ENCODE results near the gene GABARAP. TPM values are rescaled to one million over a fixed set of nuclear protein-coding genes. Genes with fewer than 3 reads are reported as not detected.

GABARAP gene
- total and polyA plus RNA-seq, 2 of the 13 experiments (the other 11 are each of a cell fraction or from before 2014, with no cell fraction given) = 161 to 310 TPM

DNA sequence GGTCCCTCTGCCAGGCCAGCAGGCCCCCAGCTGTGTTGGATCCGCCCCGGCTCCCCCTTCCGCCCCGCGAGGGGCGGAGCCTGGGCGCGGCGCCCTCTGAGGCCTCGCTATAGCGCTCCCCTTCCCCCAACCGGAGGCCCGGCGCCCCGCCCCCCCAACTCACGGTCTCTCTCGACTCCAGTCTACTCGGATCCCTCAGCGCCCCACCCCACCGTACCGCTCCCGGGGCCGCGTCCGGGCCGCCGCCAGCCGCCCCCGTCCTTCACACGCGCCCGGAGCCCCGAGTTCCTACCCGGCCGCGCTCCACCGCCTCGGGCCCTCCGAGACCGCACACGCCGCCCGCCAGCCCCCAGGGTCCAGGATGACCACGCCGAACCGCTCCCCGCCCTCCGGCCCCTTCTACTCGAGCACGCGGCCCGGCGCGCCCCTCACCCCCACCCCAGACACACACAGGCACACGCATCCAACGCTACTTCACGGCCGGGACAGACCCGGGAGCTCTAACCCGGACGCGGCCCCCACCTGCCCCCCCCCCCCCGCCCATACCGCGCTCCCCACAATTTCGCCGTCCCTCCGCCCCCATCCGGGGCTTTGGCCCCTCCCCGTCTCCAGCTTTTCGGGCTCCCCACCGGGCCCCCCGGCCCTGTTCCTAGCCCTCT, 4.4 kb downstream of the GABARAP start (continued):
- TF ChIP-seq LCORL (IDR thresholded peaks at IDR 0.05) = no peak
- 0 out of 2 replicates have a peak, but pooled peaks have one; percentile 29 for TF ChIP-seq LCORL (CRISPR knock-in tag; IDR thresholded peaks at IDR 0.05)
- TF ChIP-seq, protein P1, sequence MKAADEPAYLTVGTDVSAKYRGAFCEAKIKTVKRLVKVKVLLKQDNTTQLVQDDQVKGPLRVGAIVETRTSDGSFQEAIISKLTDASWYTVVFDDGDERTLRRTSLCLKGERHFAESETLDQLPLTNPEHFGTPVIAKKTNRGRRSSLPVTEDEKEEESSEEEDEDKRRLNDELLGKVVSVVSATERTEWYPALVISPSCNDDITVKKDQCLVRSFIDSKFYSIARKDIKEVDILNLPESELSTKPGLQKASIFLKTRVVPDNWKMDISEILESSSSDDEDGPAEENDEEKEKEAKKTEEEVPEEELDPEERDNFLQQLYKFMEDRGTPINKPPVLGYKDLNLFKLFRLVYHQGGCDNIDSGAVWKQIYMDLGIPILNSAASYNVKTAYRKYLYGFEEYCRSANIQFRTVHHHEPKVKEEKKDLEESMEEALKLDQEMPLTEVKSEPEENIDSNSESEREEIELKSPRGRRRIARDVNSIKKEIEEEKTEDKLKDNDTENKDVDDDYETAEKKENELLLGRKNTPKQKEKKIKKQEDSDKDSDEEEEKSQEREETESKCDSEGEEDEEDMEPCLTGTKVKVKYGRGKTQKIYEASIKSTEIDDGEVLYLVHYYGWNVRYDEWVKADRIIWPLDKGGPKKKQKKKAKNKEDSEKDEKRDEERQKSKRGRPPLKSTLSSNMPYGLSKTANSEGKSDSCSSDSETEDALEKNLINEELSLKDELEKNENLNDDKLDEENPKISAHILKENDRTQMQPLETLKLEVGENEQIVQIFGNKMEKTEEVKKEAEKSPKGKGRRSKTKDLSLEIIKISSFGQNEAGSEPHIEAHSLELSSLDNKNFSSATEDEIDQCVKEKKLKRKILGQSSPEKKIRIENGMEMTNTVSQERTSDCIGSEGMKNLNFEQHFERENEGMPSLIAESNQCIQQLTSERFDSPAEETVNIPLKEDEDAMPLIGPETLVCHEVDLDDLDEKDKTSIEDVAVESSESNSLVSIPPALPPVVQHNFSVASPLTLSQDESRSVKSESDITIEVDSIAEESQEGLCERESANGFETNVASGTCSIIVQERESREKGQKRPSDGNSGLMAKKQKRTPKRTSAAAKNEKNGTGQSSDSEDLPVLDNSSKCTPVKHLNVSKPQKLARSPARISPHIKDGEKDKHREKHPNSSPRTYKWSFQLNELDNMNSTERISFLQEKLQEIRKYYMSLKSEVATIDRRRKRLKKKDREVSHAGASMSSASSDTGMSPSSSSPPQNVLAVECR (CRISPR knock-in tag; IDR thresholded peaks at IDR 0.05; ENCODE audit: borderline replicate concordance) = peak; percentile 64; the same call in 1 of the 2 replicates
- TF ChIP-seq AKAP8 (CRISPR knock-in tag; IDR thresholded peaks at IDR 0.05) = peak; percentile 80; the same call in 1 of the 2 replicates
- no peak for TF ChIP-seq PLRG1 (conservative IDR thresholded peaks at IDR 0.05)
- TF ChIP-seq NFKB2 (CRISPR knock-in tag; IDR thresholded peaks at IDR 0.05; ENCODE audit: borderline replicate concordance) = peak; percentile 42; the same call in 1 of the 2 replicates
- TF ChIP-seq, protein P2, sequence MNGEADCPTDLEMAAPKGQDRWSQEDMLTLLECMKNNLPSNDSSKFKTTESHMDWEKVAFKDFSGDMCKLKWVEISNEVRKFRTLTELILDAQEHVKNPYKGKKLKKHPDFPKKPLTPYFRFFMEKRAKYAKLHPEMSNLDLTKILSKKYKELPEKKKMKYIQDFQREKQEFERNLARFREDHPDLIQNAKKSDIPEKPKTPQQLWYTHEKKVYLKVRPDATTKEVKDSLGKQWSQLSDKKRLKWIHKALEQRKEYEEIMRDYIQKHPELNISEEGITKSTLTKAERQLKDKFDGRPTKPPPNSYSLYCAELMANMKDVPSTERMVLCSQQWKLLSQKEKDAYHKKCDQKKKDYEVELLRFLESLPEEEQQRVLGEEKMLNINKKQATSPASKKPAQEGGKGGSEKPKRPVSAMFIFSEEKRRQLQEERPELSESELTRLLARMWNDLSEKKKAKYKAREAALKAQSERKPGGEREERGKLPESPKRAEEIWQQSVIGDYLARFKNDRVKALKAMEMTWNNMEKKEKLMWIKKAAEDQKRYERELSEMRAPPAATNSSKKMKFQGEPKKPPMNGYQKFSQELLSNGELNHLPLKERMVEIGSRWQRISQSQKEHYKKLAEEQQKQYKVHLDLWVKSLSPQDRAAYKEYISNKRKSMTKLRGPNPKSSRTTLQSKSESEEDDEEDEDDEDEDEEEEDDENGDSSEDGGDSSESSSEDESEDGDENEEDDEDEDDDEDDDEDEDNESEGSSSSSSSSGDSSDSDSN (CRISPR knock-in tag; IDR thresholded peaks at IDR 0.05) = peak; percentile 49; the same call in 1 of the 2 replicates
- TF ChIP-seq ETV5 (CRISPR knock-in tag; IDR thresholded peaks at IDR 0.05; ENCODE audit: borderline replicate concordance) = peak; percentile 38; the same call in 1 of the 2 replicates
- peak; percentile 57 for TF ChIP-seq PHF8 (CRISPR knock-in tag; IDR thresholded peaks at IDR 0.05)
- TF ChIP-seq ZSCAN21 (CRISPR knock-in tag; IDR thresholded peaks at IDR 0.05; ENCODE audit: borderline replicate concordance) = 0 out of 2 replicates have a peak, but pooled peaks have one; percentile 43
- peak; percentile 69; the same call in 1 of the 2 replicates for TF ChIP-seq MYC (CRISPR knock-in tag; IDR thresholded peaks at IDR 0.05; ENCODE audit: borderline replicate concordance)
- TF ChIP-seq, protein P3, sequence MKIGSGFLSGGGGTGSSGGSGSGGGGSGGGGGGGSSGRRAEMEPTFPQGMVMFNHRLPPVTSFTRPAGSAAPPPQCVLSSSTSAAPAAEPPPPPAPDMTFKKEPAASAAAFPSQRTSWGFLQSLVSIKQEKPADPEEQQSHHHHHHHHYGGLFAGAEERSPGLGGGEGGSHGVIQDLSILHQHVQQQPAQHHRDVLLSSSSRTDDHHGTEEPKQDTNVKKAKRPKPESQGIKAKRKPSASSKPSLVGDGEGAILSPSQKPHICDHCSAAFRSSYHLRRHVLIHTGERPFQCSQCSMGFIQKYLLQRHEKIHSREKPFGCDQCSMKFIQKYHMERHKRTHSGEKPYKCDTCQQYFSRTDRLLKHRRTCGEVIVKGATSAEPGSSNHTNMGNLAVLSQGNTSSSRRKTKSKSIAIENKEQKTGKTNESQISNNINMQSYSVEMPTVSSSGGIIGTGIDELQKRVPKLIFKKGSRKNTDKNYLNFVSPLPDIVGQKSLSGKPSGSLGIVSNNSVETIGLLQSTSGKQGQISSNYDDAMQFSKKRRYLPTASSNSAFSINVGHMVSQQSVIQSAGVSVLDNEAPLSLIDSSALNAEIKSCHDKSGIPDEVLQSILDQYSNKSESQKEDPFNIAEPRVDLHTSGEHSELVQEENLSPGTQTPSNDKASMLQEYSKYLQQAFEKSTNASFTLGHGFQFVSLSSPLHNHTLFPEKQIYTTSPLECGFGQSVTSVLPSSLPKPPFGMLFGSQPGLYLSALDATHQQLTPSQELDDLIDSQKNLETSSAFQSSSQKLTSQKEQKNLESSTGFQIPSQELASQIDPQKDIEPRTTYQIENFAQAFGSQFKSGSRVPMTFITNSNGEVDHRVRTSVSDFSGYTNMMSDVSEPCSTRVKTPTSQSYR (CRISPR knock-in tag; IDR thresholded peaks at IDR 0.05; ENCODE audit: borderline replicate concordance) = peak; percentile 82
- peak; percentile 94 for TF ChIP-seq RBFOX2 (IDR thresholded peaks at IDR 0.05; ENCODE audit: low read depth, low read length)
- TF ChIP-seq AGO1 (IDR thresholded peaks at IDR 0.05; ENCODE audit: low read depth, low read length, poor library complexity, severe bottlenecking) = peak; percentile 48
- TF ChIP-seq CEBPG (CRISPR knock-in tag; IDR thresholded peaks at IDR 0.05) = no peak
- peak; percentile 30; the same call in 1 of the 2 replicates for TF ChIP-seq KAT7 (CRISPR knock-in tag; IDR thresholded peaks at IDR 0.05; ENCODE audit: borderline replicate concordance)
- TF ChIP-seq, protein P4, sequence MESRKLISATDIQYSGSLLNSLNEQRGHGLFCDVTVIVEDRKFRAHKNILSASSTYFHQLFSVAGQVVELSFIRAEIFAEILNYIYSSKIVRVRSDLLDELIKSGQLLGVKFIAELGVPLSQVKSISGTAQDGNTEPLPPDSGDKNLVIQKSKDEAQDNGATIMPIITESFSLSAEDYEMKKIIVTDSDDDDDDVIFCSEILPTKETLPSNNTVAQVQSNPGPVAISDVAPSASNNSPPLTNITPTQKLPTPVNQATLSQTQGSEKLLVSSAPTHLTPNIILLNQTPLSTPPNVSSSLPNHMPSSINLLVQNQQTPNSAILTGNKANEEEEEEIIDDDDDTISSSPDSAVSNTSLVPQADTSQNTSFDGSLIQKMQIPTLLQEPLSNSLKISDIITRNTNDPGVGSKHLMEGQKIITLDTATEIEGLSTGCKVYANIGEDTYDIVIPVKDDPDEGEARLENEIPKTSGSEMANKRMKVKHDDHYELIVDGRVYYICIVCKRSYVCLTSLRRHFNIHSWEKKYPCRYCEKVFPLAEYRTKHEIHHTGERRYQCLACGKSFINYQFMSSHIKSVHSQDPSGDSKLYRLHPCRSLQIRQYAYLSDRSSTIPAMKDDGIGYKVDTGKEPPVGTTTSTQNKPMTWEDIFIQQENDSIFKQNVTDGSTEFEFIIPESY (CRISPR knock-in tag; IDR thresholded peaks at IDR 0.05) = no peak
- no peak for TF ChIP-seq ZNF282 (IDR thresholded peaks at IDR 0.05; ENCODE audit: partially characterized antibody)
- peak; percentile 39 to 59; a peak in 3 of 4 replicates for TF ChIP-seq POLR2A (IDR thresholded peaks at IDR 0.05; ENCODE audit: insufficient read depth in 1 of 2, low read depth in 2 of 2, low read length in 2 of 2)
